Activated CD8-positive, alpha-beta T cell treated with anti-CD3 and anti-CD28 coated beads, Interleukin-2, amount 10 ng/mL, durations not matched to agents 7 days and 5 days (primary cell): ENCODE results near the gene AGBL5. TPM values are rescaled to one million over a fixed set of nuclear protein-coding genes. Genes with fewer than 3 reads are reported as not detected.

Experiments
- ATAC-seq: fragments of 150-1000 bp; cut with Tn5 transposase; one replicate; pipeline ENCODE4 v1.10.0; 2021; ENCODE audit warnings: moderate library complexity
- CTCF ChIA-PET: fragments of 350-600 bp; sonication (Branson Sonifier 250); formaldehyde crosslinking; loops from one replicate; lab custom pipeline; 2021; ENCODE audit warnings: antibody characterized with exemption; lab: Charles Lee
- POLR2A ChIA-PET: fragments of 350-600 bp; sonication (Branson Sonifier 250); formaldehyde crosslinking; loops from one replicate; lab custom pipeline; 2021; ENCODE audit warnings: antibody characterized with exemption; lab: Charles Lee
- DNase-seq: peaks from one replicate; pipeline ENCODE4 v3.0.0-alpha.2; 2020
- H3K27ac Mint-ChIP-seq: one replicate; pipeline ENCODE4 v1.8.0; 2021; ENCODE audit warnings: mild to moderate bottlenecking, mixed read lengths
- H3K27me3 Mint-ChIP-seq: one replicate; pipeline ENCODE4 v1.8.0; 2021; ENCODE audit warnings: low read depth, mixed read lengths
- H3K36me3 Mint-ChIP-seq: one replicate; pipeline ENCODE4 v1.8.0; 2021; ENCODE audit warnings: low read depth, mixed read lengths
- H3K4me1 Mint-ChIP-seq: one replicate; pipeline ENCODE4 v1.8.0; 2021; ENCODE audit warnings: low read depth, mixed read lengths
- H3K4me3 Mint-ChIP-seq: one replicate; pipeline ENCODE4 v1.8.0; 2021; ENCODE audit warnings: mild to moderate bottlenecking, mixed read lengths
- H3K9me3 Mint-ChIP-seq: one replicate; pipeline ENCODE4 v1.8.0; 2022; ENCODE audit warnings: mixed read lengths; ENCODE audit not compliant: insufficient read depth
- total RNA-seq, 2 experiments: library from RNA; stranded (reverse); gene quantifications; one replicate each; pipeline ENCODE4 v1.2.3, GENCODE V29; 2021

AGBL5 gene
- total RNA-seq, 2 experiments from 2014 or later = 13.9 to 14.8 TPM

DNA sequence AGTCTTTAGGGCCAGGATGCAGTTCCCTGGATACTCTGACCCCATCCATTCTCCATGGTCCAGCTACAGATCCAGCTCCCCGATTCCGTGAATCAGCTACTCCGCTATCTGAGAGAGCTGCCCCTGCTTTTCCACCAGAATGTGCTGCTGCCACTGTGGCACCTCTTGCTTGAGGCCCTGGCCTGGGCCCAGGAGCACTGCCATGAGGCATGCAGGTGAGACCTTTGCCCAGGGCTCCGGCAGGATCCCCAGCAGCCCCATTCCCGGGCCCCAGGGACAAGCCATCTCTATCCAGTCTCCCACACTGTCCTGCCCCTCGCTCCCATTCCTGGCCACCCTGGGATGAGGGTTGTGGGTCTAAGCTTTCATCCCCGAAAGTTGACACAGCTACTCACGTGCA is 11.2 kb upstream of the AGBL5 start:
- ChIA-PET POLR2A (interaction anchor here (0.6 kb wide), 1 partner anchor 21 kb away, joined by 4 read pairs; no protein-coding TSS in a partner anchor), CTCF (interaction anchor here (0.7 kb wide), 1 partner anchor 24 kb away, joined by 3 read pairs; no protein-coding TSS in a partner anchor)
- H3K27me3 Mint-ChIP-seq = no peaks in the 10 kb centered on the region
- DNase-seq = no peak
- no peak overlapping the region for H3K27ac Mint-ChIP-seq
- H3K9me3 Mint-ChIP-seq = no peaks in the 10 kb centered on the region
- H3K4me1 Mint-ChIP-seq = peaks cover 6% of the 10 kb centered on the region
- H3K36me3 Mint-ChIP-seq = peaks cover 64% of the 10 kb centered on the region
- ATAC-seq = no peak
- H3K4me3 Mint-ChIP-seq = no peak overlapping the region

DNA sequence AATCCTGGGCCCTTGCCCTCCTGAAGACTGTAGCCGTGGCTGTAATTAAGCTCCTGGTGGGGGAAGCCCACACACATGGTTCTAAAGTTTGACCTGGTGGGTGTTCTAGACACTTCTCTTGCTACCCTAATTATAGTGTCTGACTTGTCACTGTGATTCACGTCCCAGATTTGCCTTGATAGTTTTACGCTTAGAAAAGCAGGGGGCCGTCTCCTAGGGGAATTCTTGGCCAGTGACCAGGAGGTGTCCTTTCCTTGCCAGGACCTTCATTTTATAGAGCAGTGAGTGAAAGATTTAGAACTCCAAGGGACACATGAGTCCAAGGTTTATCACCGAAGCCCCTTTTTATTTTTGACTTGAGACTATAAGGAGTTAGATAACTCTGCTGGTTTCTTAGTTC is 9.7 kb upstream of the AGBL5 start:
- ChIA-PET POLR2A (interaction anchor here (0.9 kb wide), 1 partner anchor 10 kb away, joined by 3 read pairs; the partner anchor contains the start of gene AGBL5), CTCF (interaction anchor here (1.1 to 1.6 kb wide), 2 partner anchors 44 to 80 kb away, joined by 3 read pairs; no protein-coding TSS in a partner anchor)
- no peak for DNase-seq
- Mint-ChIP-seq H3K27me3 (no peaks in the 10 kb centered on the region), H3K4me1 (no peaks in the 10 kb centered on the region), H3K27ac (no peak overlapping the region), H3K36me3 (peaks cover 53% of the 10 kb centered on the region), H3K9me3 (no peaks in the 10 kb centered on the region), H3K4me3 (no peak overlapping the region)
- ATAC-seq = no peak

DNA sequence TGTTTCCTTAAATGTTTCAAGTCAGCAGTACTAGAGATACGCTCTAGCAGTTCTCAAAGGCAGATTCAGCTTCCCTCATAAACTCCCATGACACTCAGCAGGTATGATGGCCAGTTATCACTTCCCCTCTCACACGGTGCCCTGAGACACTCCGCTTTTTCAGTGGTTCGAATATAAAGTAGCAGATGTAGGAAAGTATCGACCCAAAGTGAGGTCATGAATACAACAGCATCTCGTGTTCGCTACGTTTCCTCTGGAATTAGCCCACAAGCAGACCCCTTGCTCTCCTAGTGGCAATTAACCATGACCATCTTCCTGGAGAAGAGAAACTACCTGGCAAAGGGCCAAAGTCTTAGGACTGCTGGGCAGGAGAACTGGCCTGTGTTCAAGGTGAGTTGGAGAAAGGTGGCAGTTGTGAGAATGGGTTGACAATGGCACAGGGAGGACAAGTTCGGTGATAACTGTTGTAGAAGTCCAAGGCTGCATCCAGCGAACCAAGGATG is 9.3 kb upstream of the AGBL5 start:
- ATAC-seq (no peak), DNase-seq (no peak)
- POLR2A ChIA-PET = no interaction called here
- no peaks in the 10 kb centered on the region for H3K27me3 Mint-ChIP-seq
- H3K4me3 Mint-ChIP-seq = no peak overlapping the region
- H3K4me1 Mint-ChIP-seq = no peaks in the 10 kb centered on the region
- peaks cover 48% of the 10 kb centered on the region for H3K36me3 Mint-ChIP-seq
- H3K9me3 Mint-ChIP-seq = no peaks in the 10 kb centered on the region
- CTCF ChIA-PET = interaction anchor here (1.1 to 1.6 kb wide), 3 partner anchors 9 to 81 kb away, joined by 3 read pairs; partner anchors contain the start of gene AGBL5
- no peak overlapping the region for H3K27ac Mint-ChIP-seq

DNA sequence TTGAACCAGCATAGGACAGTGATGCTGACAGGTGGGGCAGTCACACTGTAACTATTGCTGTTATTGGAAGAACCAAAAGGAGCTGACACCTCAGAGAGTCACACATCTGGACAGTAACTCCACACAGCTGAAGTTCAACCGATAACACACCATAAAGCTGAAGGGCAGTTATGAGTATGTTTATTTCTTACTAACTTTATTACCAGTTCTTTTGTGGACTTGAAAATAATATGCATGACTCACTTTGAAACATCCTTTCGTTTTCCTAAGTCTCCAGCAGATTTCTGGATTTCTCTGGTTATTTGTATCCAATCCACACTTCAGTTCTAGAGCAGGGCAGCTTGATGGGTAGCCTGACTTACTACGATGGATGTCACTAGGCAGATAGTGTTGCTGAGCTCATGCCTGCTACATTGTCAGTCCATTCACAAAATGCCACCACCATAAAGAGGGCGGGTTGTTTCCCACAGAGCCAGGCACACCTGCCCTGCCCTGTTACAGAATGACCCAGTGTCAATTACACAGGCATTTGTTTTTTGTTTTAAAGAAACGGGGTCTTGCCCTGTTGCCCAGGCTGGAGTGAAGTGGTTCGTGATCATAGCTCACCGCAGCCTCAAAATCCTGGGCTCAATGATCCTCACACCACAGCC is 8.4 kb upstream of the AGBL5 start:
- ATAC-seq (no peak), DNase-seq (no peak)
- peaks cover under 1% of the 10 kb centered on the region for H3K4me1 Mint-ChIP-seq
- no peaks in the 10 kb centered on the region for H3K9me3 Mint-ChIP-seq
- H3K27me3 Mint-ChIP-seq = no peaks in the 10 kb centered on the region
- H3K36me3 Mint-ChIP-seq = peaks cover 41% of the 10 kb centered on the region
- no peak overlapping the region for H3K27ac Mint-ChIP-seq
- POLR2A ChIA-PET = interaction anchor here (0.8 kb wide), 1 partner anchor 10 kb away, joined by 4 read pairs; the partner anchor contains the start of gene TMEM214
- CTCF ChIA-PET = interaction anchor here (1.2 kb wide), 1 partner anchor 8 kb away, joined by 3 read pairs; the partner anchor contains the start of gene AGBL5
- no peak overlapping the region for H3K4me3 Mint-ChIP-seq

DNA sequence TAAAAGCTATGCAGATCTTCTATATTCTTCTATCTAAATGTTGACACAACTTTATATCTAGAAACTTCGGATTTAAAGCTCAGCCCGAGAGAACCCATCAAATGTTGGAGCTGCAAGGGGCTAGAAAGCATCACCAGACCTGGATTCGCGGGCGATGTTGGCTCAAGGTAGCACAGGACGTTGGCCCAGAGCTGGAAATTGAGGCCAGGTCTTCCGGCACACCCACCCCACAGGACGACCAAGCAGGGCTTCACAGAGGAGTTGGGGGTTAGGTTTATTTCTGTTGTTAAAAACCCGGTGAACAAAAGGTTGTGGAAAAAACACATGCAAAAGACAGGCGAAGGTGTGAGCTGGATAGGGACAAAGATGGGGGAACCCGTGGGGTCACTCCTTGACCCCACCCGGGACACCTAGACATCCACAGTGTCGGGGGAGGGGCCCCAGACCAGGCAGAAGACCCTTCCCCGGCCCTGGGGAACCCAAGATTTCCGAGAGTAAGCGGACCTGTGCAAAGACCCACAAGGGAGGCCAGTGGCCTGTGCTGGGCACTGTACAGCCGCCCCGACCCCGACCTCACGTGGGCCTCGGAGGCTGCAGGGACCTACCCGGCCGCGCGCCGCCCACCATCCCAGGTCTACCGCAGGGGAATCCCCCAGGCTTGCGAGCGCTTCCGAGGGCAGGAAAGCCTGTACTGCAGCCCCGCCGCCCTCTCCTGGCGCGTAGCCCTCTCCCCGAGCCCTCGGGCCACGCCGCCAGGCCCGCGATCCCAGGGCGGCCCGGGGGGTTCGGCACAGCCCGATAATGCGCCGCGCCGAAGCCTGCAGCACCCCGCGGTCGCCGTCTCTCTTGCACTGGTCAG is 1.8 kb upstream of the AGBL5 start:
- H3K9me3 Mint-ChIP-seq = no peaks in the 10 kb centered on the region
- peak; percentile 65 for DNase-seq
- H3K27me3 Mint-ChIP-seq = peaks cover 5% of the 10 kb centered on the region
- peak overlapping the region; percentile 93 for H3K4me3 Mint-ChIP-seq
- H3K36me3 Mint-ChIP-seq = peaks cover 12% of the 10 kb centered on the region
- H3K4me1 Mint-ChIP-seq = peaks cover 20% of the 10 kb centered on the region
- CTCF ChIA-PET = interaction anchor here (0.8 to 4.8 kb wide), 12 partner anchors 16 to 88 kb away, joined by 3 to 30 read pairs (median 7); partner anchors contain the start of genes KHK, OST4, PREB and TMEM214
- peak overlapping the region; percentile 96 for H3K27ac Mint-ChIP-seq
- POLR2A ChIA-PET = interaction anchor here (0.5 to 9.3 kb wide), 9 partner anchors 15 to 285 kb away, joined by 3 to 128 read pairs (median 5); partner anchors contain the start of genes ATRAID, CENPA, OST4 and PREB
- ATAC-seq = peak; percentile 16

DNA sequence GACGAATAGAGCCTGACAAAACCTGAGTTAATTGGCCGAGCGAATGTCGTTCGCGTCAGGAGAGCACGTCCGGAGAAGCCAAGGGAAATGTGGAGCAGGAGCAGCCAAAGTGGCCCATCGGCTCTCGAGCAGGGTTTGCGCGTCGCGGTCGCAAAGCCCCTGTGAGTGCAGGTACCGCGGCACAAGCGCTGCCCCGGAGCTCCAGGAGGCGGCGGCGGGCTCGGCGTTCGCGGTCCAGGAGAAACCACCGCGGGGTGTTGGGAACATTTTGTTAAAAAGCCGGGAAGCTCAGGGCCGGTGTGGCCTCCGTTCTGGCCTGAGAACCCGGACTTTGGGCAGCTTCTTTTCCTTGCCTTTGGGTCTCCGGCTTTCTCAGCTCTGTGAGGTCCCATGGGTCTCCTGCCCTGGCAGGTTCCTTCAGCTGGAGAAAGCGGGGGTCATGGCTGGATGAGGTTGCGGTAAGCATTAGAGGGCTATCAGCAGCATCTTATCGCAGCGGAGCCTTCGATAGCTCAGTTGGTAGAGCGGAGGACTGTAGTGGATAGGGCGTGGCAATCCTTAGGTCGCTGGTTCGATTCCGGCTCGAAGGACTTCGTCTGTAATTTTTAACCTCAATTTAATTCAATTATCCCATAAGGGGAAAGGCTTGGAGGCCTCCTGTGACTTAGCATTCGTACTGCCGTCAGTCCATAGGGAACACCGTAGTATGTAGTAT is 1.0 kb upstream of the AGBL5 start:
- H3K4me3 Mint-ChIP-seq = peak overlapping the region; percentile 93
- peaks cover 5% of the 10 kb centered on the region for H3K27me3 Mint-ChIP-seq
- peaks cover 20% of the 10 kb centered on the region for H3K4me1 Mint-ChIP-seq
- no peaks in the 10 kb centered on the region for H3K9me3 Mint-ChIP-seq
- peak overlapping the region; percentile 96 for H3K27ac Mint-ChIP-seq
- ChIA-PET POLR2A (interaction anchor here (0.5 to 9.3 kb wide), 16 partner anchors 9 to 613 kb away, joined by 3 to 128 read pairs (median 4); partner anchors contain the start of genes ATRAID, CENPA, KHK and OST4), CTCF (interaction anchor here (0.8 to 4.8 kb wide), 15 partner anchors 7 to 633 kb away, joined by 3 to 30 read pairs (median 6); partner anchors contain the start of genes KHK, OST4, PREB and TMEM214)
- H3K36me3 Mint-ChIP-seq = peaks cover 17% of the 10 kb centered on the region
- DNase-seq = peak; percentile 95
- ATAC-seq = peak; percentile 71

DNA sequence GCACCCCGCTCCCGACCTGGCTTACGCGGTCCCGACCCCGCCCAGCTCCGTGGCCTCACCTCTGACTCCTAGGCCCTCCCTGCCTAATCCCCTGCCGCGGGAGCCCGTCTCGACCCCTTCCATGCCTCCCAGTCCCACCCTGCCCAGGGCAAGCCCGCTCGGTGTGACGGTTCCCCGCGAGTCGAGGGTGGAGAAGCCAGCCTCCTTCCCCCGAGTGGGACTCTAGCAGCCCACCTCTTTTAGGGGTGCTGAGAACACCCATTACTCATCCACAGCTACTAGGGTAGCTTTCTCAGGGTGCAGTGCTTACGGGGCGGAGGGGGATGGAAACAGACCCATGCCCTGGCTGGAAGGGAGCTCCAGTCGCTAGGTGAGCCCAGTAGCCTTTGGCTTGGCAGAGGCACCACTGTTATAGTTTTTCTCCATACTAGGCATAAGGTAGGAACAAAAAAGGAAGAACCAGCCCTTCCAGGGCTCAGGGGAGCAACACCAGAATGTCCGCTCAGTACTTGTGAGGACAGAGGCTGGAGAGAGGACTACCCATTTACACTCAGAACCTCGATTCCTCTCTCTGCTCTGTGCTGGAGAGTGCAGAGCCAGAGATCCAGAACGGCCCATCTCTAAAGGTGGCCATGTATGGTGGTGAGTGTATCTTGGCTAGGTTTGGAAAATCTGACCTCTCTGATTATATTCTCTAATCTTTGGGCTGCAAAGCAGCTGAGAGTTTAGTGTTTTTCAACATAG is 606 bp downstream of the AGBL5 start:
- peak; percentile 49 for DNase-seq
- Mint-ChIP-seq H3K4me3 (peak overlapping the region; percentile 81), H3K4me1 (peaks cover 20% of the 10 kb centered on the region), H3K27ac (peak overlapping the region; percentile 84), H3K36me3 (peaks cover 28% of the 10 kb centered on the region), H3K27me3 (peaks cover 5% of the 10 kb centered on the region), H3K9me3 (no peaks in the 10 kb centered on the region)
- CTCF ChIA-PET = interaction anchor here (0.6 to 4.8 kb wide), 14 partner anchors 14 to 631 kb away, joined by 3 to 30 read pairs (median 6); partner anchors contain the start of genes OST4 and PREB
- ATAC-seq = no peak
- POLR2A ChIA-PET = interaction anchor here (0.6 to 9.3 kb wide), 11 partner anchors 9 to 266 kb away, joined by 3 to 128 read pairs (median 7); partner anchors contain the start of genes CENPA, OST4 and TMEM214

DNA sequence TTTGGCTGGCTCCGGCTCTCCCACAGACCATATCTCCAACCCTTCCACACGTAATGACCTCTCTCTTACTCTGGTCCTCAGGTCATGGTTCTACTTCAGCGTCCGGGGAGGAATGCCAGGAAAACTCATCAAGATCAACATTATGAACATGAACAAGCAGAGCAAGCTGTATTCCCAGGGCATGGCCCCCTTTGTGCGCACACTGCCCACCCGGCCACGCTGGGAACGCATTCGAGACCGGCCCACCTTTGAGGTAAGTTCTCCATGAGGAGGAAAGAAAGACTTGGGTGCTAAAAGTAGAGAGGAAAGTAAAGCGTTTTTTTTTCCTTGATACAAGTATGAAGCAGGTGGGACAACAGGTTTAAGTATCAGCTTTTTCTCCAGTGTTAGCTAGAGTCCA is 1.9 kb downstream of the AGBL5 start:
- Mint-ChIP-seq H3K27ac (no peak overlapping the region), H3K27me3 (peaks cover 5% of the 10 kb centered on the region), H3K9me3 (no peaks in the 10 kb centered on the region), H3K36me3 (peaks cover 28% of the 10 kb centered on the region), H3K4me3 (no peak overlapping the region), H3K4me1 (peaks cover 17% of the 10 kb centered on the region)
- no peak for ATAC-seq
- ChIA-PET CTCF (interaction anchor here (1.5 to 4.8 kb wide), 3 partner anchors 18 to 92 kb away, joined by 3 to 30 read pairs (median 8); partner anchors contain the start of gene OST4), POLR2A (interaction anchor here (0.6 to 9.3 kb wide), 3 partner anchors 9 to 163 kb away, joined by 4 to 128 read pairs (median 7); partner anchors contain the start of gene OST4)
- no peak for DNase-seq

DNA sequence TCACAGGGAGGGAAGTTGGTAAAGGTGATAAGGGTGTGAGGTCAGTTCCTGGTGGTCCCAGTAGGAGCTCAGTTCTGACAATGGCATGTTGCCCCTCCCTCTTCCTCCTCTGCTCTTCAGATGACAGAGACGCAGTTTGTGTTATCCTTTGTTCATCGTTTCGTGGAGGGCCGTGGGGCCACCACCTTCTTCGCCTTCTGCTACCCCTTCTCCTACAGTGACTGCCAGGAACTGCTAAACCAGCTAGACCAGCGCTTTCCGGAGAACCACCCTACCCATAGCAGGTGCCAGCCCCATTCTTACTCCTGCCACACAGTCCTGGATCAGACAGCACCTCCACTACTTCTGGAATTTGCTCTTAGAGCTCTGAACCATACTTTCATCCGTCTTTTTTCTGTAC is 2.3 kb downstream of the AGBL5 start:
- POLR2A ChIA-PET = interaction anchor here (0.6 to 9.3 kb wide), 5 partner anchors 9 to 163 kb away, joined by 3 to 128 read pairs (median 4); partner anchors contain the start of gene OST4
- peaks cover 17% of the 10 kb centered on the region for H3K4me1 Mint-ChIP-seq
- H3K36me3 Mint-ChIP-seq = peaks cover 28% of the 10 kb centered on the region
- no peak overlapping the region for H3K27ac Mint-ChIP-seq
- H3K27me3 Mint-ChIP-seq = peaks cover 5% of the 10 kb centered on the region
- CTCF ChIA-PET = interaction anchor here (1.5 to 4.8 kb wide), 3 partner anchors 18 to 92 kb away, joined by 3 to 30 read pairs (median 8); partner anchors contain the start of gene OST4
- no peak for DNase-seq
- H3K9me3 Mint-ChIP-seq = no peaks in the 10 kb centered on the region
- H3K4me3 Mint-ChIP-seq = no peak overlapping the region
- no peak for ATAC-seq

DNA sequence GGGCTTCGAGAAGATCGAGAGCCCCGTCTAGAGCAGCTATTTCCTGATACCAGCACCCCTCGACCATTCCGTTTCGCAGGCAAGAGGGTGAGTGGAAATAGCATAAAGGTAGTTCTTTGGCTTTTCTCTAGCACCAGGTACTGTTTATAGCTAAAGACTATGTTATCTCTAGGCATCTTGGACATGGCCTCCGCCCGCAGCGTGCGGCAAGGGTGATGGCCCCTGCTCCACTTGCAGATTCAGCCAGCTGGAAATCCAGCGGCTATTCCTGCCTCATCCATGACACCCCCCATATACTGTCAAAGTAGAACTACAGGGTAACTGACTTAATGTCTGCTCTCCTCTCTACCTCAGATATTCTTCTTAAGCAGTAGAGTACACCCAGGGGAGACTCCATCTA is 3.3 kb downstream of the AGBL5 start:
- no peak overlapping the region for H3K27ac Mint-ChIP-seq
- ATAC-seq (no peak), DNase-seq (no peak)
- H3K4me3 Mint-ChIP-seq = no peak overlapping the region
- no peaks in the 10 kb centered on the region for H3K9me3 Mint-ChIP-seq
- POLR2A ChIA-PET = interaction anchor here (1.1 to 9.3 kb wide), 2 partner anchors 14 to 27 kb away, joined by 3 to 128 read pairs; partner anchors contain the start of gene OST4
- peaks cover 5% of the 10 kb centered on the region for H3K27me3 Mint-ChIP-seq
- H3K36me3 Mint-ChIP-seq = peaks cover 32% of the 10 kb centered on the region
- CTCF ChIA-PET = interaction anchor here (1.5 kb wide), 1 partner anchor 27 kb away, joined by 3 read pairs; no protein-coding TSS in a partner anchor
- H3K4me1 Mint-ChIP-seq = peaks cover 11% of the 10 kb centered on the region
